Measurements from ENCODE around the gene GLI2. TPM values are rescaled to one million over a fixed set of nuclear protein-coding genes. Genes with fewer than 3 reads are reported as not detected.

Gene GLI2
- total and polyA plus RNA-seq, 2 donors (not counting 1 experiment from before 2014, with no cell fraction given): not detected

- CTCF ChIA-PET: no interaction called here
- no peak overlapping the region for H2AFZ ChIP-seq (ENCODE audit: insufficient read depth, low read depth, low read length, poor library complexity, severe bottlenecking)
These were observed 3.0 kb upstream of the GLI2 start for GRCh38 chr2:120732506-120733237.

More at GRCh38 chr2:120732506-120733237, 3.0 kb upstream of the GLI2 start:
- H3K36me3 ChIP-seq (replicated peaks in 1 of 2; ENCODE audit: control extremely low read depth in 1 of 2, control insufficient read depth in 1 of 2, extremely low read depth in 1 of 2, insufficient read depth in 2 of 2, low read length in 1 of 2): no peaks in the 10 kb centered on the region
- TF ChIP-seq EZH2 (IDR thresholded peaks at IDR 0.05; ENCODE audit: borderline replicate concordance, insufficient read depth, low read depth, low read length, poor library complexity, severe bottlenecking) (no peak), CTCF (IDR thresholded peaks at IDR 0.05) (no peak)
- no peak overlapping the region for H3K4me3 Mint-ChIP-seq
- no peak overlapping the region for H3K4me2 ChIP-seq (replicated peaks; ENCODE audit: low read depth, low read length, poor library complexity, severe bottlenecking)
- H3K9ac ChIP-seq (ENCODE audit: low read length): no peak overlapping the region
- DNase-seq: no peak
- H4K20me1 ChIP-seq (ENCODE audit: control insufficient read depth, insufficient read depth, low read length, poor library complexity, severe bottlenecking): no peaks in the 10 kb centered on the region
- ATAC-seq (ENCODE audit: low read depth): no peak
- H3K27me3 Mint-ChIP-seq: peaks cover 30% of the 10 kb centered on the region
- no peak overlapping the region for H3K27ac Mint-ChIP-seq
- POLR2A ChIA-PET: no interaction called here
- H3K4me1 Mint-ChIP-seq: no peaks in the 10 kb centered on the region
- no peaks in the 10 kb centered on the region for H3K79me2 ChIP-seq (ENCODE audit: control insufficient read depth, insufficient read depth, low read length)
- H3K4me3 ChIP-seq (ENCODE audit: control extremely low read depth in 1 of 5, extremely low read depth in 1 of 5, insufficient read depth in 1 of 5, low read depth in 2 of 5, low read length in 4 of 5): no peak overlapping the region
- H3K9me3 Mint-ChIP-seq (ENCODE audit: insufficient read depth): no peaks in the 10 kb centered on the region
- H3K27me3 ChIP-seq (replicated peaks in 1 of 4; ENCODE audit: control extremely low read depth in 1 of 4, control insufficient read depth in 3 of 4, insufficient read depth in 4 of 4, low read length in 3 of 4): peaks cover 0 to 31% (median 12%) of the 10 kb centered on the region in 4 experiments
- no peak overlapping the region for H3K27ac ChIP-seq (ENCODE audit: low read length in 2 of 2)
- 50% methylated on average over 9 of the region's 14 CpGs for WGBS (ENCODE audit: insufficient coverage)
- intact Hi-C loops (cut with micrococcal nuclease): no loop called here
- H3K4me1 ChIP-seq (ENCODE audit: control insufficient read depth in 2 of 2, insufficient read depth in 2 of 2, low read length in 2 of 2): peaks cover 3 to 5% of the 10 kb centered on the region in 2 donors
- peaks cover 0 to 3% (median 0%) of the 10 kb centered on the region in 3 donors for H3K9me3 ChIP-seq (ENCODE audit: control extremely low read depth in 1 of 3, control insufficient read depth in 2 of 3, insufficient read depth in 1 of 3, low read length in 2 of 3)

All from B cell (primary cell).